Inflammatory macrophage (primary cell): ENCODE data around the gene IRF2BPL.

Source experiments
- DNase-seq, 2 donors: peaks; one replicate each; pipeline ENCODE4 v3.0.0-alpha.2; 2020 to 2022

The IRF2BPL gene

GRCh38 chr14:77053046-77053841 lies 24.7 kb upstream of the IRF2BPL start:
- no peak for DNase-seq

DNA sequence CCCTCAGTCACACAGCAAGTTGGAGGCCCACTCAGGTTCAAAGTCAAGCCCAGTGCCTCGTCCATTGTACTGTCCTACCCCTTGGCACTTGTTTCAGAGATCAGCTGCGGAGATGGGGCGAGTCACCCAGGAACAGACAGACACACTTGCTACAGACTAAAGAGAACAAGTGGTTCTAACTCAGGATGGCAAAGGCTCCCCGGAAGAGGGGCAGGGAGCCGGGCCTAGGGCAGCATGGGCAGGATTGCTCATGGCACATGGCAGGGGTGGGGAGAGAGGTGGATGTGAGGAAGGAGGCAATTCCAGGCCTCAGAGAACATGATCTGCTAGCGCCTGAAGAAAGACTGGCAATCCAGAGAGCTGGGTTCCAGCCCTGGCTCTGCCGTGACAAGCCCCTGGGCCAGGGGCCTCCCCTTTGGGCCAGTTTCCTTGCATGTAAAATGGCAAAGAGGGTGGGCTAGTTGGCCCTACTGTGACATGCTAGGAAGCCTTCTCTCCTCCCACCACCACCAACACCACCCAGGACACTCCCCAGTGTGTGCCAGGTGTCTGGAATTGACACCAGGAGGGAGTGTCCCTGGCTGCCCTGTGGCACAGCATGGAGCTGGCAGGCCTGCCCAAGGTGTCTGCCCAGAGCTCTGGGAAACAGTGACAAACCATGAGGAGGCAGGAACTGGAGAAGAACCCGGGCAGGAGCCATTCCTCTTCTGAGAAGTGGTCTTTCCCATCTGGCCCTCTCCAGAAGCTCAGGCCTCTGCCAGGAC lies 24.0 kb upstream of the IRF2BPL start:
- DNase-seq, result no peak

GRCh38 chr14:77051116-77051515 lies 22.6 kb upstream of the IRF2BPL start:
- DNase-seq, result peak; percentile 84 to 95

DNA sequence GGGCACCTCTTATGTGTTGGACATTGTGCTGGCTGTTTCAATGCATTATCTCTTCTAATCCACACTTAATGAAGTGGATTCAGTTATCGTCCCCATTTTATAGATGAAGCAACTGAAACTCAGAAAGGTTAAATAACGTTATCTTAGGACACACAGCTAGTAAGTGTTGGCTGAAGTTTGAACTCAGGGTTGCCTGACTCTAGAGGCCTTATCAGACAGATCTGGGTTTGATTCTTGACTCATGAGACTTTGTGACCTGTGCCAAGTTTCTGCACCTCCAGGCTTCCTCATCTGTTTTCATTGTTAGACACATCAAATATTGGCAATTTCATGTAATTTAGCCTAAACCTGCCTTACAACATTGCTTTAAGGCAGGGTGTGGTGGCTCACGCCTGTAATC lies 18.2 kb upstream of the IRF2BPL start:
- no peak for DNase-seq

DNA sequence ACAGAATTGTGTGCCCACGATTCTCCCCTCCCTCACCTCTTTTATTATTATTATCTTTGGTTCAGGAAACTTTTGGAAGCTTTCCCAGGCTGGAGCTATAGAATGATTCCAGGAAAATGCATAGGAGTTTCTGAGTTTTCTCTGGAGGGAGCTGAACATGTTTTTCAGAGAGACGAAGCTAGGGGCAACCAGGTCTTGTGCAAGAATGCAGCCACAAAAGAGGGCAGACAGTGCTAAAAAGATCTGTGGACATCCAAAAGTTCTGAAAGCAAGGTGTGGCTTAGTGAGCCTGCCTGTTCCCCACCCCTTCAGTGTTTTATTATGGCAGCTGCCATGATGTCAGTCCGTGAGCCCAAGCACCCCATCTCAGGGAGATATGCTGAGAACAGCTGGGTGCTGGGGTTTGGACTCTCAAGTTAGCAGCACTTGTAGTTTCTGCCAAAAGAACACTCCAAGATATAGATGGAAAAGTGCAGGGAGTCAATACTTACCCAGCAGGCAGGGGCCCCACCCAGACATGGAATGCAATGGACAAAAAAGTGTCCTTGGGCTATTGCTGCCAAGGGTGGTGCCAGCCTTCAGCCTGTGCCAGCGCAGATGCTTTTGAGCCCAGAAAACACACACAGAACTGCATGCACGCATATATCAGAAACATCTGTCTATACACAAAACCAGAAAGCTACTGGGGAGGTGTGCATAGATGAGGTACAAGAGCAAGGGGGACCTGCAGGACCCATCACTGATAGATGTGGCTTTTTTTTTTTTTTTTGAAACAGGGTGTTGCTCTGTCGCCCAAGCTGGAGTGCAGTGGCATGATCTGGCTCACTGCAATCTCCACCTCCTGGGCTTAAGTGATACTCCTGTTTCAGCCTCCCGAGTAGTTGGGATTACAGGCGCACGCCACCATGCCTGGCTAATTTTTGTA lies 17.0 kb upstream of the IRF2BPL start:
- DNase-seq, result no peak

- DNase-seq, result no peak
These were observed 16.3 kb upstream of the IRF2BPL start for GRCh38 chr14:77044783-77045237.

DNA sequence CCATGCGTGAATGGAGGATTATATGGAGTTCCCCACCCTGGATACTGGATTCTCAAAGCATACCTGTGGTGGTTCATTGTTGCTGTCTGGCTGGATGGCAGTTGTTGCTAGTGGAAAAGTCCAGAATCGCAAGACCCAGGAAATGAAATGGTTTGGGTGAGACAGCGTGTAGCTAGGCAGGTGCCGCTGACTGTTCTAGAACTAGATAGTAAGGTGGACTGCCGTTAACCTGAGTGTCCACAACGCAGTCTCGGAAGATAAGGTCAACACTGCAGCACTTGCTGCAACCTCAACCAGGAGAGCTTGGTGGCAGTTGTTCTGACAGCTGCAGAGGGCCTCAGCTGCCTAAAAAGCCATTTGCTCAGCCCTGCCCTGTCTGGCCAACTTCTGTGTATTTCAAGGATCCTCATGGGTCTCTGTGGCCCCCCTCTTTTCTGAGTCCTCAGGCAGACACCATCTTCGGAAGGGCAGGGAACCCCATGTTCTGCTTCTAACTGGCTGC lies 15.5 kb upstream of the IRF2BPL start:
- DNase-seq, result no peak

GRCh38 chr14:77043177-77043983 lies 14.9 kb upstream of the IRF2BPL start:
- DNase-seq, result peak; percentile 82 to 90

- peak; percentile 32 to 63 for DNase-seq
These were observed 13.5 kb upstream of the IRF2BPL start for GRCh38 chr14:77041881-77042545.

DNA sequence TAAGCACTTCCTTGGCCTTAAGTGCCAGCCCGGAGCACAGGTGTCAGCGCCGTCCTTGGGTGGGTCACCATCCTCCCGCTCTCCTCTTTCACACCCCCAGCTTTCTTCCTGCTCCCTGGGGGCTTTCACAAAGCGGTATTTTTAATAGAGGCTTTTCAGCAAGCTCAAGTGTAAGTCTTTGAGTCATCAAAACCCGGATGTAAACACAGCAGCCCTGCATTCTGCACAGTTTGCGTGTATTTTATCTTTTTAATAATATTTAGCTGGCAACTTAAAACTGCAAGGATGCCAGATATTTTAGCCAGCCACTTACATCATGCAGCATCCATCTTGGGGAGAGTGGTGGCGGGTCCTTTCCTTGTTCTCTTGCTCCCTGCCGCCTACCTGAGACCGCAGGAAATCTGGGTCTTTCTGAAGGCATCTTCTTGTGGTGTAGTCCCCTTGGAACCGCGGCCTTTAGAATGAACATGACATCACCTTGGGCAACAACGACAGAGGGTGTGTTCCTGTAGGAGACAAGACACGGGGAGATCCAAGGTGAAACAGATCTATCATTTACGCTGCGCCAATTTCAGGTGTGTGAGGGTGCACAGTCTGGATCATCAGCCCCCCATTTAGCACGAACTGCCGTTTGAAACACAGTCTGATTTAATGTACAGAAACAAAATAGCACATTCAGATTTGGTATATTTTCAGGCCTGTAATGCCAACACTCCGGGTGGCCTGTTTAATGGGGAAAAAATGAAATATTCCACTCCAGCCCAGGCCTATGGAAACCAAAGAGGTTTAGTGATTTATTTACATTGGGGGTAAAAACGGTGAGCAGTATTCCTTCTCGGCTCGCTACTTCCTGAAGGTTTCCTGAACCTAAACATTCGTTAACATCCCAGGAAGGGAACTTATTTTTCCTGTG lies 12.5 kb upstream of the IRF2BPL start:
- DNase-seq, result peak; percentile 25 to 30

DNA sequence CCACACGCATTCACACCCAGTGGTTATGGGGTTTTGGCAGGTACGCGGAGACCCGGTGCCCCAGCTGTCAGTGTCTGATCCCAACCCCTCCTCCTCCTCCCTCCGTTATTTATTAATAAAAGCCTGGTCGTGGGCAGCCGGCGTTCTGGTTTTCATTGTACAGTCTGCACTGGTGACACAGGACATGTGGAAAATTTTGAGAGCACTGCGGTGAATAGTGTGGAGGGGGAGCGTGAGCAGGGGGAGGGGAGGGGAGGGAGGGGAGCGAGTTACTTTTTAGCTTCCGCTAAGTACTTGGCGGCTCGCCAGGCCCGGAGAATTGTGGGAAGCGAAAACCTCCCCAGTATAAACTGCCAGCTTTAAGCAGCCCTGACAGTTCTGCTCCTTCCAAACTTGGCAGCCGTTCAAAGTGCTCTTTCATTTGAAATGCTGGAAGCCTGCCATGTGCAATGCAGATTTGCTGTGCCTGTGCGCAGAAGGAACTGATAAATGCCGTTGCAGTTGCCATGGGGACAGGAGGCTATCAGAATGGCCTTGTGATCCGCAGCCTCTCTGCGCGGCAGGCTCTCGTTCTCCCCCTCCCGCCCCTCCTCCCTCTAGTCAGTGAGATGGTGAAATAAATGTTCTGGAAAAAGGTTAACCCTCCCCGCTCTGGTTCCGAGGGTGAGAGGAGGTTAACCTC lies 11.7 kb upstream of the IRF2BPL start:
- peak; percentile 98 to 100 for DNase-seq

GRCh38 chr14:77039285-77040058 lies 11.0 kb upstream of the IRF2BPL start:
- peak in 1 of 2 donors; percentile 32 for DNase-seq

DNA sequence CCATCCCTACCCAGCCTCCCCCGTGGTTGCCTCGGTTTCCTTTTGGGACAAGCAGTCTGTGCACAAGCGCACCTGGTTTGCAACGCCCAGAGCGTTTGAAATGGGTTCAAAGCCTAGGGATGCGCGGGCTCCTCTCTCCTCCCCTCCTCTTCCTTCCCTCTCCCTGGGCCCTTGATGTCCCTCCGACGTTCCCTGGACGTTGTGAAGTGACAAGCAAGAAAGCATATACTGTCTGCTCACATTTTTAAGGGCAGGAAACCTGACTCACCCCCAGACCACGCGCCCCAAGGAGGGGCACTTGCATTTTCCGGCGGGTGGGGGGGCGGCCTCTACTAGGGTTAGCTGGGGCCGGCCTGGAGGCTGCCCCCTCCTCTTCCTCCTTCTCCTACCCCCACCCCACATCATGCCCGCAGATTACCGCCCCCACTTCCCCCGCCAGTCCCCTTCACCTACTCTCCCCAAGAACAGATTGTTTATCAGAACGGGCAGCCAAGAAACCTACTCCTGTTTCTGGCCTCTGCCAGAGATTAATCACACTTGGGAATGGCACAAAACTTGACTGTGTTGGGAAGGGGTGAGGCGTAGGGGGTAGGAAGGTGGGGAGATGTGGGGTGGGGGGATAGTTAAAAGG lies 9.5 kb upstream of the IRF2BPL start:
- peak; percentile 57 to 80 for DNase-seq

GRCh38 chr14:77037215-77037937 lies 8.9 kb upstream of the IRF2BPL start:
- no peak for DNase-seq

GRCh38 chr14:77036484-77037214 lies 8.1 kb upstream of the IRF2BPL start:
- DNase-seq, result peak; percentile 60 to 81

GRCh38 chr14:77035267-77035666 lies 6.8 kb upstream of the IRF2BPL start:
- DNase-seq, result no peak
